Measurements from ENCODE around the gene CRABP2. TPM values are rescaled to one million over a fixed set of nuclear protein-coding genes. Genes with fewer than 3 reads are reported as not detected.

CRABP2 gene
- total and polyA plus RNA-seq, 2 experiments from 2014 or later, result 45.9 to 137 TPM

DNA sequence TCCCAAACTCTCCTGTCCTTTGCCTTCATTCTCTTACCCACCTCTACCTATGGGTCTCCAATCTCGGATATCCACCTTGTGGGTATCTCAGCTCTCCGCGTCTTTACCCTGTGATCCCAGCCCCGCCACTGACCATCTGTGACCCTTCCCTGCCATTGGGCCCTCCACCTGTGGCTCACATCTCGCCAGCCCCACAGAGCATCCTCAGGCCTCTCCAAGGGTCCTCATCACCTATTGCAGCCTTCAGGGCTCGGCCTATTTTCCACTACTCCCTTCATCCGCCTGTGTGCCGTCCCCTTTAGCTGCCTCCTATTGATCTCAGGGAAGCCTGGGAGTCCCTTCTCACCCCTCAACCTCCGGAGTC is 52.4 kb downstream of the CRABP2 start (continued):
- no peak for TF ChIP-seq CREB1 (CRISPR knock-in tag; IDR thresholded peaks at IDR 0.05; ENCODE audit: low read depth)
- TF ChIP-seq, protein P1, sequence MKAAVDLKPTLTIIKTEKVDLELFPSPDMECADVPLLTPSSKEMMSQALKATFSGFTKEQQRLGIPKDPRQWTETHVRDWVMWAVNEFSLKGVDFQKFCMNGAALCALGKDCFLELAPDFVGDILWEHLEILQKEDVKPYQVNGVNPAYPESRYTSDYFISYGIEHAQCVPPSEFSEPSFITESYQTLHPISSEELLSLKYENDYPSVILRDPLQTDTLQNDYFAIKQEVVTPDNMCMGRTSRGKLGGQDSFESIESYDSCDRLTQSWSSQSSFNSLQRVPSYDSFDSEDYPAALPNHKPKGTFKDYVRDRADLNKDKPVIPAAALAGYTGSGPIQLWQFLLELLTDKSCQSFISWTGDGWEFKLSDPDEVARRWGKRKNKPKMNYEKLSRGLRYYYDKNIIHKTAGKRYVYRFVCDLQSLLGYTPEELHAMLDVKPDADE (IDR thresholded peaks at IDR 0.05), result no peak

DNA sequence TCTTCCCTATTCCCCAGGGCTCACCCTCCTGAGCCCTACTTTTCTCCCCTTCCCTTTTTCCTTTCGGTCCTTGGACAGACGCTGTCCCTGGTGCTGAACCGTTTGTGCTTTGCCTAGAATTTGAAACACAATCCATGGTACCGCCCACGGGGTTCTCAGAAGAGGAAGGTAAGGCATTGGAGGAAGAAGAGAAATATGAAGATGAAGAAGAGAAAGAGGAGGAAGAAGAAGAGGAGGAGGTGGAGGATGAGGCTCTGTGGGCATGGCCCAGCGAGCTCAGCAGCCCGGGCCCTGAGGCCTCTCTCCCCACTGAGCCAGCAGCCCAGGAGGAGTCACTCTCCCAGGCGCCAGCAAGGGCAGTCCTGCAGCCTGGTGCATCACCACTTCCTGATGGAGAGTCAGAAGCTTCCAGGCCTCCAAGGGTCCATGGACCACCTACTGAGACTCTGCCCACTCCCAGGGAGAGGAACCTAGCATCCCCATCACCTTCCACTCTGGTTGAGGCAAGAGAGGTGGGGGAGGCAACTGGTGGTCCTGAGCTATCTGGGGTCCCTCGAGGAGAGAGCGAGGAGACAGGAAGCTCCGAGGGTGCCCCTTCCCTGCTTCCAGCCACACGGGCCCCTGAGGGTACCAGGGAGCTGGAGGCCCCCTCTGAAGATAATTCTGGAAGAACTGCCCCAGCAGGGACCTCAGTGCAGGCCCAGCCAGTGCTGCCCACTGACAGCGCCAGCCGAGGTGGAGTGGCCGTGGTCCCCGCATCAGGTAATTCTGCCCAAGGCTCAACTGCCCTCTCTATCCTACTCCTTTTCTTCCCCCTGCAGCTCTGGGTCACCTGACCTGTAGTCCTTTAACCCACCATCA is 53.0 kb downstream of the CRABP2 start:
- Histone ChIP-seq H2AFZ (no peak overlapping the region), H3F3A (replicated peaks; ENCODE audit: low read depth) (0 out of 2 replicates have a peak, but pooled peaks cover 5% of the 10 kb centered on the region), H4K20me1 (replicated peaks; ENCODE audit: insufficient read depth) (no peaks in the 10 kb centered on the region), H3K79me2 (replicated peaks; ENCODE audit: insufficient read depth) (no peaks in the 10 kb centered on the region), H3K27me3 (ENCODE audit: insufficient read depth) (peaks cover 86% of the 10 kb centered on the region), H3K27ac (ENCODE audit: low read depth) (no peak overlapping the region), H3K9me2 (ENCODE audit: insufficient read depth) (no peaks in the 10 kb centered on the region), H3K4me3 (no peak overlapping the region), H3K4me2 (no peak overlapping the region), H3K36me3 (ENCODE audit: insufficient read depth) (no peaks in the 10 kb centered on the region), H3K4me1 (ENCODE audit: insufficient read depth) (peaks cover 10% of the 10 kb centered on the region; the same call in 1 of the 2 replicates)
- ATAC-seq (peak; percentile 60), DNase-seq (ENCODE audit: low spot score) (peak; percentile 93)
- Mint-ChIP-seq H3K4me3 (no peak overlapping the region; the same call in 2 of the 3 replicates), H3K27ac (no peak overlapping the region), H3K36me3 (ENCODE audit: low read depth) (no peaks in the 10 kb centered on the region; the same call in 2 of the 3 replicates), H3K9me3 (no peaks in the 10 kb centered on the region; the same call in 2 of the 3 replicates), H3K4me1 (peaks cover 31% of the 10 kb centered on the region), H3K27me3 (ENCODE audit: insufficient read depth, low read depth, poor library complexity) (peaks cover 37% of the 10 kb centered on the region)
- no peak for TF ChIP-seq JUNB (IDR thresholded peaks at IDR 0.05; ENCODE audit: unreplicated experiment)
- TF ChIP-seq, protein P2, sequence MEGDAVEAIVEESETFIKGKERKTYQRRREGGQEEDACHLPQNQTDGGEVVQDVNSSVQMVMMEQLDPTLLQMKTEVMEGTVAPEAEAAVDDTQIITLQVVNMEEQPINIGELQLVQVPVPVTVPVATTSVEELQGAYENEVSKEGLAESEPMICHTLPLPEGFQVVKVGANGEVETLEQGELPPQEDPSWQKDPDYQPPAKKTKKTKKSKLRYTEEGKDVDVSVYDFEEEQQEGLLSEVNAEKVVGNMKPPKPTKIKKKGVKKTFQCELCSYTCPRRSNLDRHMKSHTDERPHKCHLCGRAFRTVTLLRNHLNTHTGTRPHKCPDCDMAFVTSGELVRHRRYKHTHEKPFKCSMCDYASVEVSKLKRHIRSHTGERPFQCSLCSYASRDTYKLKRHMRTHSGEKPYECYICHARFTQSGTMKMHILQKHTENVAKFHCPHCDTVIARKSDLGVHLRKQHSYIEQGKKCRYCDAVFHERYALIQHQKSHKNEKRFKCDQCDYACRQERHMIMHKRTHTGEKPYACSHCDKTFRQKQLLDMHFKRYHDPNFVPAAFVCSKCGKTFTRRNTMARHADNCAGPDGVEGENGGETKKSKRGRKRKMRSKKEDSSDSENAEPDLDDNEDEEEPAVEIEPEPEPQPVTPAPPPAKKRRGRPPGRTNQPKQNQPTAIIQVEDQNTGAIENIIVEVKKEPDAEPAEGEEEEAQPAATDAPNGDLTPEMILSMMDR (conservative IDR thresholded peaks at IDR 0.05; ENCODE audit: low read depth in 2 of 2), result no peak
- TF ChIP-seq, protein P3, sequence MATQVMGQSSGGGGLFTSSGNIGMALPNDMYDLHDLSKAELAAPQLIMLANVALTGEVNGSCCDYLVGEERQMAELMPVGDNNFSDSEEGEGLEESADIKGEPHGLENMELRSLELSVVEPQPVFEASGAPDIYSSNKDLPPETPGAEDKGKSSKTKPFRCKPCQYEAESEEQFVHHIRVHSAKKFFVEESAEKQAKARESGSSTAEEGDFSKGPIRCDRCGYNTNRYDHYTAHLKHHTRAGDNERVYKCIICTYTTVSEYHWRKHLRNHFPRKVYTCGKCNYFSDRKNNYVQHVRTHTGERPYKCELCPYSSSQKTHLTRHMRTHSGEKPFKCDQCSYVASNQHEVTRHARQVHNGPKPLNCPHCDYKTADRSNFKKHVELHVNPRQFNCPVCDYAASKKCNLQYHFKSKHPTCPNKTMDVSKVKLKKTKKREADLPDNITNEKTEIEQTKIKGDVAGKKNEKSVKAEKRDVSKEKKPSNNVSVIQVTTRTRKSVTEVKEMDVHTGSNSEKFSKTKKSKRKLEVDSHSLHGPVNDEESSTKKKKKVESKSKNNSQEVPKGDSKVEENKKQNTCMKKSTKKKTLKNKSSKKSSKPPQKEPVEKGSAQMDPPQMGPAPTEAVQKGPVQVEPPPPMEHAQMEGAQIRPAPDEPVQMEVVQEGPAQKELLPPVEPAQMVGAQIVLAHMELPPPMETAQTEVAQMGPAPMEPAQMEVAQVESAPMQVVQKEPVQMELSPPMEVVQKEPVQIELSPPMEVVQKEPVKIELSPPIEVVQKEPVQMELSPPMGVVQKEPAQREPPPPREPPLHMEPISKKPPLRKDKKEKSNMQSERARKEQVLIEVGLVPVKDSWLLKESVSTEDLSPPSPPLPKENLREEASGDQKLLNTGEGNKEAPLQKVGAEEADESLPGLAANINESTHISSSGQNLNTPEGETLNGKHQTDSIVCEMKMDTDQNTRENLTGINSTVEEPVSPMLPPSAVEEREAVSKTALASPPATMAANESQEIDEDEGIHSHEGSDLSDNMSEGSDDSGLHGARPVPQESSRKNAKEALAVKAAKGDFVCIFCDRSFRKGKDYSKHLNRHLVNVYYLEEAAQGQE (IDR thresholded peaks at IDR 0.05; ENCODE audit: unreplicated experiment), result peak; percentile 93
- no peak for TF ChIP-seq CREB1 (CRISPR knock-in tag; IDR thresholded peaks at IDR 0.05; ENCODE audit: low read depth)

Other genes starting within 250 kb of the CRABP2 start
- 9.7 and 15.5 TPM in 2 replicates for gene MEF2D, start 204.8 kb downstream of the CRABP2 start, total RNA-seq (2014; rRNA removed; shearing (Covaris generic))
- 10.4 and 10.6 TPM in 2 replicates for gene MEF2D, start 204.8 kb downstream of the CRABP2 start, polyA plus RNA-seq (2016; fragmentation: Nextera tagmentation; extraction: Ambion mirVana)
- gene IQGAP3, start 133.0 kb downstream of the CRABP2 start, total RNA-seq (2014; rRNA removed; shearing (Covaris generic)), result 25.7 and 31.8 TPM in 2 replicates
- gene IQGAP3, start 133.0 kb downstream of the CRABP2 start, polyA plus RNA-seq (2016; fragmentation: Nextera tagmentation; extraction: Ambion mirVana), result 11.9 and 12.8 TPM in 2 replicates
- not detected in 2 replicates for gene TTC24, start 125.9 kb downstream of the CRABP2 start, total RNA-seq (2014; rRNA removed; shearing (Covaris generic))
- not detected in 2 replicates for gene TTC24, start 125.9 kb downstream of the CRABP2 start, polyA plus RNA-seq (2016; fragmentation: Nextera tagmentation; extraction: Ambion mirVana)
- 62.6 and 87.5 TPM in 2 replicates for gene NAXE, start 113.8 kb downstream of the CRABP2 start, total RNA-seq (2014; rRNA removed; shearing (Covaris generic))
- gene NAXE, start 113.8 kb downstream of the CRABP2 start, polyA plus RNA-seq (2016; fragmentation: Nextera tagmentation; extraction: Ambion mirVana), result 82.1 and 83.1 TPM in 2 replicates
- gene GPATCH4, start 104.1 kb downstream of the CRABP2 start, total RNA-seq (2014; rRNA removed; shearing (Covaris generic)), result 58.9 and 95.7 TPM in 2 replicates
- 174 and 187 TPM in 2 replicates for gene GPATCH4, start 104.1 kb downstream of the CRABP2 start, polyA plus RNA-seq (2016; fragmentation: Nextera tagmentation; extraction: Ambion mirVana)
- gene HAPLN2, start 86.2 kb downstream of the CRABP2 start, total RNA-seq (2014; rRNA removed; shearing (Covaris generic)), result not detected in 2 replicates
- gene HAPLN2, start 86.2 kb downstream of the CRABP2 start, polyA plus RNA-seq (2016; fragmentation: Nextera tagmentation; extraction: Ambion mirVana), result 0.53 TPM in 1 of 2 replicates, not detected in the other
- gene BCAN, start 63.5 kb downstream of the CRABP2 start, total RNA-seq (2014; rRNA removed; shearing (Covaris generic)), result 5.5 and 8.0 TPM in 2 replicates
- gene BCAN, start 63.5 kb downstream of the CRABP2 start, polyA plus RNA-seq (2016; fragmentation: Nextera tagmentation; extraction: Ambion mirVana), result 2.3 and 3.6 TPM in 2 replicates
- gene NES, start 28.2 kb downstream of the CRABP2 start, total RNA-seq (2014; rRNA removed; shearing (Covaris generic)), result 85.3 and 95.9 TPM in 2 replicates
- gene NES, start 28.2 kb downstream of the CRABP2 start, polyA plus RNA-seq (2016; fragmentation: Nextera tagmentation; extraction: Ambion mirVana), result 25.0 and 27.5 TPM in 2 replicates
- gene METTL25B, start 22.9 kb upstream of the CRABP2 start, total RNA-seq (2014; rRNA removed; shearing (Covaris generic)), result 12.9 and 18.3 TPM in 2 replicates
- 18.1 and 21.1 TPM in 2 replicates for gene METTL25B, start 22.9 kb upstream of the CRABP2 start, polyA plus RNA-seq (2016; fragmentation: Nextera tagmentation; extraction: Ambion mirVana)
- 34.9 and 50.9 TPM in 2 replicates for gene ISG20L2, start 23.2 kb upstream of the CRABP2 start, total RNA-seq (2014; rRNA removed; shearing (Covaris generic))
- gene ISG20L2, start 23.2 kb upstream of the CRABP2 start, polyA plus RNA-seq (2016; fragmentation: Nextera tagmentation; extraction: Ambion mirVana), result 22.2 and 23.1 TPM in 2 replicates
- gene MRPL24, start 35.5 kb upstream of the CRABP2 start, total RNA-seq (2014; rRNA removed; shearing (Covaris generic)), result 18.8 and 23.8 TPM in 2 replicates
- 45.7 and 52.4 TPM in 2 replicates for gene MRPL24, start 35.5 kb upstream of the CRABP2 start, polyA plus RNA-seq (2016; fragmentation: Nextera tagmentation; extraction: Ambion mirVana)
- gene HDGF, start 46.1 kb upstream of the CRABP2 start, total RNA-seq (2014; rRNA removed; shearing (Covaris generic)), result 230 and 251 TPM in 2 replicates
- 106 and 126 TPM in 2 replicates for gene HDGF, start 46.1 kb upstream of the CRABP2 start, polyA plus RNA-seq (2016; fragmentation: Nextera tagmentation; extraction: Ambion mirVana)
- gene PRCC, start 62.0 kb upstream of the CRABP2 start, total RNA-seq (2014; rRNA removed; shearing (Covaris generic)), result 58.6 and 72.9 TPM in 2 replicates
- 65.3 and 66.2 TPM in 2 replicates for gene PRCC, start 62.0 kb upstream of the CRABP2 start, polyA plus RNA-seq (2016; fragmentation: Nextera tagmentation; extraction: Ambion mirVana)
- 3.4 and 11.5 TPM in 2 replicates for gene SH2D2A, start 111.3 kb upstream of the CRABP2 start, total RNA-seq (2014; rRNA removed; shearing (Covaris generic))
- 4.6 and 5.5 TPM in 2 replicates for gene SH2D2A, start 111.3 kb upstream of the CRABP2 start, polyA plus RNA-seq (2016; fragmentation: Nextera tagmentation; extraction: Ambion mirVana)
- not detected in 2 replicates for gene INSRR, start 153.5 kb upstream of the CRABP2 start, total RNA-seq (2014; rRNA removed; shearing (Covaris generic))
- gene INSRR, start 153.5 kb upstream of the CRABP2 start, polyA plus RNA-seq (2016; fragmentation: Nextera tagmentation; extraction: Ambion mirVana), result not detected in 2 replicates
- gene NTRK1, start 155.3 kb upstream of the CRABP2 start, total RNA-seq (2014; rRNA removed; shearing (Covaris generic)), result 0.08 and 0.42 TPM in 2 replicates
- gene NTRK1, start 155.3 kb upstream of the CRABP2 start, polyA plus RNA-seq (2016; fragmentation: Nextera tagmentation; extraction: Ambion mirVana), result 0.23 and 0.45 TPM in 2 replicates
- 0.28 and 0.47 TPM in 2 replicates for gene PEAR1, start 188.1 kb upstream of the CRABP2 start, total RNA-seq (2014; rRNA removed; shearing (Covaris generic))
- gene PEAR1, start 188.1 kb upstream of the CRABP2 start, polyA plus RNA-seq (2016; fragmentation: Nextera tagmentation; extraction: Ambion mirVana), result 0.10 and 0.47 TPM in 2 replicates
- not detected in 2 replicates for gene LRRC71, start 215.0 kb upstream of the CRABP2 start, total RNA-seq (2014; rRNA removed; shearing (Covaris generic))
- gene LRRC71, start 215.0 kb upstream of the CRABP2 start, polyA plus RNA-seq (2016; fragmentation: Nextera tagmentation; extraction: Ambion mirVana), result 0.24 and 0.31 TPM in 2 replicates